GM10248 (cell line): ENCODE measurements around the gene DOCK1.

Source experiments
- CTCF ChIA-PET: fragments of 300-600 bp; sonication (Branson Sonifier 250); formaldehyde crosslinking; extraction: SDS; loops from one replicate; lab custom pipeline; 2021; ENCODE audit warnings: antibody characterized with exemption; lab: Yijun Ruan, JAX
- POLR2A ChIA-PET: fragments of 350-650 bp; sonication (Branson Sonifier 250); formaldehyde crosslinking; extraction: SDS; loops from one replicate; lab custom pipeline; 2020; ENCODE audit warnings: antibody characterized with exemption; lab: Yijun Ruan, JAX
- DNase-seq: peaks from one replicate; pipeline ENCODE4 v3.0.0; 2012; ENCODE audit errors: extremely low spot score
- CTCF ChIP-seq: IDR thresholded peaks from 2 replicates; pipeline ENCODE4 v1.5.1; 2012; ENCODE audit warnings: mild to moderate bottlenecking, low read depth; ENCODE audit errors: extremely low read depth, missing control alignments, control extremely low read depth

The DOCK1 gene

GRCh38 chr10:127375461-127375860 is 470.2 kb downstream of the DOCK1 start:
- CTCF ChIA-PET: no interaction called here
- TF ChIP-seq CTCF: no peak
- no peak for DNase-seq
- POLR2A ChIA-PET: no interaction called here

GRCh38 chr10:127376071-127376470 is 470.8 kb downstream of the DOCK1 start:
- POLR2A ChIA-PET: no interaction called here

GRCh38 chr10:127378628-127379027 is 473.4 kb downstream of the DOCK1 start:
- TF ChIP-seq CTCF: no peak
- CTCF ChIA-PET: no interaction called here
- POLR2A ChIA-PET: no interaction called here
- DNase-seq: no peak

More at GRCh38 chr10:127376071-127376470, 470.8 kb downstream of the DOCK1 start:
- no peak for DNase-seq
- CTCF ChIA-PET: no interaction called here
- no peak for TF ChIP-seq CTCF

GRCh38 chr10:127384532-127384931 is 479.3 kb downstream of the DOCK1 start:
- ChIA-PET POLR2A (no interaction called here), CTCF (no interaction called here)
- no peak for DNase-seq
- TF ChIP-seq CTCF: no peak

- CTCF ChIA-PET: no interaction called here
Observed at GRCh38 chr10:127385066-127385465, 479.8 kb downstream of the DOCK1 start.

GRCh38 chr10:127386606-127387327 is 481.5 kb downstream of the DOCK1 start:
- CTCF ChIA-PET: no interaction called here

More at GRCh38 chr10:127385066-127385465, 479.8 kb downstream of the DOCK1 start:
- POLR2A ChIA-PET: no interaction called here
- TF ChIP-seq CTCF: no peak
- no peak for DNase-seq

More at GRCh38 chr10:127386606-127387327, 481.5 kb downstream of the DOCK1 start:
- DNase-seq: no peak
- no peak for TF ChIP-seq CTCF
- POLR2A ChIA-PET: no interaction called here
